Activated CD8-positive, alpha-beta T cell treated with anti-CD3 and anti-CD28 coated beads for 36 hours (primary cell): ENCODE measurements around the gene ORMDL2. TPM values are rescaled to one million over a fixed set of nuclear protein-coding genes. Genes with fewer than 3 reads are reported as not detected.

Experiments
- ATAC-seq: fragments of 200-7000 bp; cut with Tn5 transposase; one replicate; pipeline ENCODE4 v1.10.0; 2021; ENCODE audit warnings: mild to moderate bottlenecking, moderate library complexity
- CTCF ChIA-PET: fragments of 350-600 bp; sonication (Branson Sonifier 250); formaldehyde crosslinking; loops from one replicate; lab custom pipeline; 2021; ENCODE audit warnings: antibody characterized with exemption; lab: Charles Lee
- POLR2A ChIA-PET: fragments of 350-600 bp; sonication (Branson Sonifier 250); formaldehyde crosslinking; loops from one replicate; lab custom pipeline; 2021; ENCODE audit warnings: antibody characterized with exemption; lab: Charles Lee
- DNase-seq: peaks from one replicate; pipeline ENCODE4 v3.0.0-alpha.2; 2020
- H3K27ac Mint-ChIP-seq: one replicate; pipeline ENCODE4 v1.8.0; 2021; ENCODE audit warnings: mild to moderate bottlenecking, mixed read lengths
- H3K27me3 Mint-ChIP-seq: one replicate; pipeline ENCODE4 v1.8.0; 2021; ENCODE audit warnings: mixed read lengths
- H3K36me3 Mint-ChIP-seq: one replicate; pipeline ENCODE4 v1.8.0; 2021; ENCODE audit warnings: low read depth, mixed read lengths
- H3K4me1 Mint-ChIP-seq: one replicate; pipeline ENCODE4 v1.8.0; 2021; ENCODE audit warnings: low read depth, mixed read lengths
- H3K4me3 Mint-ChIP-seq: one replicate; pipeline ENCODE4 v1.8.0; 2021; ENCODE audit warnings: mild to moderate bottlenecking, moderate library complexity, mixed read lengths
- H3K9me3 Mint-ChIP-seq: one replicate; pipeline ENCODE4 v1.8.0; 2021; ENCODE audit warnings: mixed read lengths
- intact Hi-C: fragments of 100-400 bp; cut with micrococcal nuclease; formaldehyde crosslinking; loops from one replicate; pipeline ENCODE4 v1.10.0; 2022
- total RNA-seq, 2 experiments: library from RNA; stranded (reverse); gene quantifications; one replicate each; pipeline ENCODE4 v1.2.3, GENCODE V29; 2021
- TF ChIP-seq, protein P1 (sequence below): fragments of 200-600 bp; IDR thresholded peaks from one replicate; pipeline ENCODE4 v1.8.0; 2022; ENCODE audit warnings: antibody characterized with exemption, mild to moderate bottlenecking

The ORMDL2 gene
- total RNA-seq, 2 experiments from 2014 or later, result 24.2 to 27.0 TPM

GRCh38 chr12:55815473-55815872 lies 2.4 kb upstream of the ORMDL2 start:
- no peak overlapping the region for H3K4me3 Mint-ChIP-seq
- TF ChIP-seq, protein P1, sequence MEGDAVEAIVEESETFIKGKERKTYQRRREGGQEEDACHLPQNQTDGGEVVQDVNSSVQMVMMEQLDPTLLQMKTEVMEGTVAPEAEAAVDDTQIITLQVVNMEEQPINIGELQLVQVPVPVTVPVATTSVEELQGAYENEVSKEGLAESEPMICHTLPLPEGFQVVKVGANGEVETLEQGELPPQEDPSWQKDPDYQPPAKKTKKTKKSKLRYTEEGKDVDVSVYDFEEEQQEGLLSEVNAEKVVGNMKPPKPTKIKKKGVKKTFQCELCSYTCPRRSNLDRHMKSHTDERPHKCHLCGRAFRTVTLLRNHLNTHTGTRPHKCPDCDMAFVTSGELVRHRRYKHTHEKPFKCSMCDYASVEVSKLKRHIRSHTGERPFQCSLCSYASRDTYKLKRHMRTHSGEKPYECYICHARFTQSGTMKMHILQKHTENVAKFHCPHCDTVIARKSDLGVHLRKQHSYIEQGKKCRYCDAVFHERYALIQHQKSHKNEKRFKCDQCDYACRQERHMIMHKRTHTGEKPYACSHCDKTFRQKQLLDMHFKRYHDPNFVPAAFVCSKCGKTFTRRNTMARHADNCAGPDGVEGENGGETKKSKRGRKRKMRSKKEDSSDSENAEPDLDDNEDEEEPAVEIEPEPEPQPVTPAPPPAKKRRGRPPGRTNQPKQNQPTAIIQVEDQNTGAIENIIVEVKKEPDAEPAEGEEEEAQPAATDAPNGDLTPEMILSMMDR, result no peak
- H3K4me1 Mint-ChIP-seq, result peaks cover 50% of the 10 kb centered on the region
- H3K27ac Mint-ChIP-seq, result no peak overlapping the region
- POLR2A ChIA-PET, result interaction anchor here (0.8 to 2.9 kb wide), 2 partner anchors 13 to 16 kb away, joined by 3 to 20 read pairs; partner anchors contain the start of gene DNAJC14
- CTCF ChIA-PET, result interaction anchor here (1.0 to 4.6 kb wide), 4 partner anchors 14 to 158 kb away, joined by 3 to 30 read pairs (median 4); partner anchors contain the start of genes DNAJC14 and RAB5B
- intact Hi-C loops, result loop anchor here (5.0 kb wide), 1 partner anchor 78 kb away; no protein-coding TSS in a partner anchor
- no peaks in the 10 kb centered on the region for H3K9me3 Mint-ChIP-seq
- DNase-seq (no peak), ATAC-seq (no peak)
- peaks cover 24% of the 10 kb centered on the region for H3K36me3 Mint-ChIP-seq
- no peaks in the 10 kb centered on the region for H3K27me3 Mint-ChIP-seq

GRCh38 chr12:55816881-55817344 lies 928 bp upstream of the ORMDL2 start:
- ChIA-PET CTCF (interaction anchor here (0.7 to 4.7 kb wide), 13 partner anchors 10 to 161 kb away, joined by 3 to 34 read pairs (median 6); partner anchors contain the start of genes DGKA, DNAJC14, PYM1 and RAB5B), POLR2A (interaction anchor here (0.8 to 6.0 kb wide), 8 partner anchors 10 to 117 kb away, joined by 3 to 60 read pairs (median 4); partner anchors contain the start of genes DGKA, DNAJC14 and PYM1)
- no peak for ATAC-seq
- H3K27me3 Mint-ChIP-seq, result no peaks in the 10 kb centered on the region
- peaks cover 26% of the 10 kb centered on the region for H3K36me3 Mint-ChIP-seq
- no peaks in the 10 kb centered on the region for H3K9me3 Mint-ChIP-seq
- no peak for DNase-seq
- intact Hi-C loops, result loop anchor here (5.0 kb wide), 1 partner anchor 80 kb away; no protein-coding TSS in a partner anchor
- no peak overlapping the region for H3K27ac Mint-ChIP-seq
- no peak overlapping the region for H3K4me3 Mint-ChIP-seq
- peaks cover 44% of the 10 kb centered on the region for H3K4me1 Mint-ChIP-seq
- TF ChIP-seq, protein P1, result no peak

GRCh38 chr12:55818140-55818728 lies 393 bp downstream of the ORMDL2 start:
- no peaks in the 10 kb centered on the region for H3K27me3 Mint-ChIP-seq
- TF ChIP-seq, protein P1, result no peak
- peak; percentile 45 for ATAC-seq
- DNase-seq, result no peak
- CTCF ChIA-PET, result interaction anchor here (1.0 to 4.7 kb wide), 14 partner anchors 9 to 193 kb away, joined by 3 to 34 read pairs (median 7); partner anchors contain the start of genes DNAJC14, PYM1 and RAB5B
- POLR2A ChIA-PET, result interaction anchor here (0.7 to 6.0 kb wide), 7 partner anchors 11 to 122 kb away, joined by 3 to 60 read pairs (median 5); partner anchors contain the start of genes DGKA, DNAJC14 and PYM1
- no peak overlapping the region for H3K4me3 Mint-ChIP-seq
- intact Hi-C loops, result loop anchor here (5.0 kb wide), 1 partner anchor 81 kb away; no protein-coding TSS in a partner anchor
- H3K4me1 Mint-ChIP-seq, result peaks cover 38% of the 10 kb centered on the region
- H3K36me3 Mint-ChIP-seq, result peaks cover 29% of the 10 kb centered on the region
- no peak overlapping the region for H3K27ac Mint-ChIP-seq
- no peaks in the 10 kb centered on the region for H3K9me3 Mint-ChIP-seq

DNA sequence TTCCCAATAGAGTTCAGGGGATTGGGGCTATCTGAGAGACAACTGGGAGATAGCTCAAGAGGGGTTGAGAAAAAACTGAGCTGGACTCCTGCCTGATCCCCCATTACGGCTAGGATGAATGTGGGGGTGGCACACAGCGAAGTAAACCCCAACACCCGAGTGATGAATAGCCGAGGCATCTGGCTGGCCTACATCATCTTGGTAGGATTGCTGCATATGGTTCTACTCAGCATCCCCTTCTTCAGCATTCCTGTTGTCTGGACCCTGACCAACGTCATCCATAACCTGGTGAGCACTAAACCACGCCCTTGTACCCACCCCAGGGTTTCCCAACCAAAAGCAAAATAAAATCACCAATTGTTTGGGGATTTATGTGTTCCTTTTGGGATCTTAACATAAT lies 1.0 kb downstream of the ORMDL2 start:
- Mint-ChIP-seq H3K4me1 (peaks cover 35% of the 10 kb centered on the region), H3K4me3 (no peak overlapping the region), H3K27ac (no peak overlapping the region), H3K27me3 (no peaks in the 10 kb centered on the region), H3K36me3 (peaks cover 30% of the 10 kb centered on the region), H3K9me3 (no peaks in the 10 kb centered on the region)
- TF ChIP-seq, protein P1, result no peak
- CTCF ChIA-PET, result interaction anchor here (1.7 to 4.7 kb wide), 9 partner anchors 12 to 177 kb away, joined by 4 to 34 read pairs (median 9); partner anchors contain the start of genes DNAJC14, PYM1 and RAB5B
- ATAC-seq, result no peak
- no peak for DNase-seq
- POLR2A ChIA-PET, result interaction anchor here (1.0 to 6.0 kb wide), 3 partner anchors 10 to 115 kb away, joined by 4 to 60 read pairs (median 17); partner anchors contain the start of genes DGKA, DNAJC14 and PYM1
- intact Hi-C loops, result loop anchor here (5.0 kb wide), 1 partner anchor 82 kb away; no protein-coding TSS in a partner anchor
